GM11168 (cell line): ENCODE results near the gene PPP1R14D.
"Not testable (repeated sequence)": the region's sequence is repeated elsewhere in the genome, so short reads cannot be mapped to it uniquely, and the experiment has no call there.

ENCODE experiments used
- in situ Hi-C: fragments of 300-500 bp; cut with MboI; formaldehyde crosslinking; loops from one replicate; pipeline ENCODE4 v1.12.0; 2022; ENCODE audit warnings: low sequenced_read_pairs; ENCODE audit not compliant: unreplicated experiment

PPP1R14D gene, protein sequence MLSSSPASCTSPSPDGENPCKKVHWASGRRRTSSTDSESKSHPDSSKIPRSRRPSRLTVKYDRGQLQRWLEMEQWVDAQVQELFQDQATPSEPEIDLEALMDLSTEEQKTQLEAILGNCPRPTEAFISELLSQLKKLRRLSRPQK

GRCh38 chr15:40828447-40829036 lies at the start of gene PPP1R14D:
PPP1R14D (minus strand) TSS chr15:40828708; CDS start chr15:40828641, 67 bp downstream.
- in situ Hi-C loops = no loop called here

DNA sequence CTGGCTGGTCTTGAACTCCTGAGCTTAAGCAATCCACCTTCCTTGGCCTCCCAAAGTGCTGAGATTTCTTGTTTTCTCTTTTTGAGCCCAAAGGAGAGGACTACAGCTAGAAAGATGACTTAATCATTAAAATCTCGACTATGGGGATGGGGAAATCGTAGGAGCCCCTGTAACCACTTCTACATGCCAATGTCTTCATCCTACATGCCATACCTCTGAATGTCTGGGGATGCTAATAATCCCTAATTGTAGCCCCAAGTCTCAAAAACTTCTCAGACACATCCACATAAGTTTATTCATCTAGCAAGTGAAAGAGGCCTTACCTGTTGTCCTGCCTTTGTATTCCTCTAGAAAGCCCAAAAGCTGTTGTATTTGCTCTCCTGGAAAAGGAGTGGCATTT lies 49.2 kb upstream of the PPP1R14D start:
- in situ Hi-C loops = no loop called here

DNA sequence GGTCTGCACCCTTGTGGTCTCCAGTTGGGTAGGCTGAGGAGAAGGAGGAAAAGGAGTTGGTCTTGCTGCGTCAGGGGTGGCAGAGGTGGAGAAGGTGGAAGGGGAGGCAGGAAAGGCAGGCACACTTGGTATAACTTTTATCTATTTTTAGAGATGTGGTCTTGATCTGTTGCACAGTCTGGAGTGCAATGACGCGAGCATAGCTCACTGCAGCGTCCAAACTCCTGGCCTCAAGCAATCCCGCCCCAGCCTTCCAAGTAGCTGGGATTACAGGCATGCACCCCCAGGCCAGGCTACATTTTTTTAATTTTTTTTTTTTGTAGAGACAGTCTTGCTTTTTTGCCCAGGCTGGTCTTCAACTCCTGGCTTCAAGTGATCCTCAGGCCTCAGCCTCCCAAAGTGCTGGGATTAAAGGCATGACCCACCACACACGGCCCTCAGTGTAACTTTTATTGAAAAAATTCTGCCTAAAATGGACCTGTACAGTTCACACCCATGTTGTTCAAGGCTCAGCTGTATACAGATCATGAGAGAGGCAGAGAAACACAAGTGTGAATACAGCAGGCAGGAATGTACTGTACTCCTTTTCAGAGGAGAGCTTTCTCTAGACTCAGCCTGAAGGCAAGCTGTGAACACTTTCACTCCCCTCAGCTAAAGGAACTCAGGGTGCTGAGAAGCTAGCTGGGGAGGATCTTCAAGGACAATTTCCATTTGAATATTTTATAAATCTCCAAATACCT lies 47.7 kb upstream of the PPP1R14D start:
- in situ Hi-C loops = no loop called here

DNA sequence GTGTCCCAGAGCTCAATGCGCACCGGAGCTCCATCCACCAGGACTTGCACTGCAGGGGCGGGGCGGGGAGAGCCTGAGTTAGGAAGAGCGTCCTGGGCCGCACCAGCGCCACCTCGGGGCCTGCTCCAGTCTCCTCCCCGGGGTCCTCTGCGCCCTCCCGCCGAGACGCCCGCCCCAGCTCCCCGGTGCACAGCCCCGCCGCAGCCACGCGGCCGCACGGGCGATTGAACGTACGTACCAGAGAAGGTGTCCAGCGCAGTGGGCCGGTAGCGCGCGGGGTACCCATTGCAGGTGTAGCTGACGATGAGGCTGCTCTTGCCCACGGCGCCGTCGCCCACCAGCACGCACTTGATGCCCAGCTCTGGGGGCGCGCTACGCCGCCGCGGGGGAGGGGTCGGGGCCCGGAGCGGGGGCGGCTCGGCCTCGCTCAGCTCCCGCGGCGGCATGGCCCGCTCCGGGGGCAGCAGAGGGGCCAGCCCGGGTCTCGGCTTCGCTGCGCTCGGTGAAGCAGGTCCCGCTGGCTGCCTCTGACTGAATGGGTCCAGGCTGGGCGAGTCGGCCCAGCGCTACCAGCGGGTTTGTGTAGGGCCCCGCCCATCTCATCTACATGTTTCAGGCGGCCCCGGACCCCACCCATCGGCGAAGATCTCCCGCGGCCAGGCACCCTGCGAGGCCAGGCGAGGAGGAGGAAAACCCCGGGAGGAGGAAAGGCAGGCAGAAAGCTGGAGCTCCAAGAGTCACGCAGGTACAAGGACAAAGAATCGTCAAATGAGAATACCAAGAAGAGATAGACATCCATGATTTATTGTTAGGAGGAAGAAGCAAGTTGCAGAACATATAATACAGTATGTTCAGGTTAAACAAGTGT lies 45.4 kb upstream of the PPP1R14D start, which contains the start of gene RHOV:
TSS of gene RHOV (minus strand) at position 541 of the 868 bp plus-strand sequence. CDS start at position 446, 95 bp downstream.
- in situ Hi-C loops = no loop called here

DNA sequence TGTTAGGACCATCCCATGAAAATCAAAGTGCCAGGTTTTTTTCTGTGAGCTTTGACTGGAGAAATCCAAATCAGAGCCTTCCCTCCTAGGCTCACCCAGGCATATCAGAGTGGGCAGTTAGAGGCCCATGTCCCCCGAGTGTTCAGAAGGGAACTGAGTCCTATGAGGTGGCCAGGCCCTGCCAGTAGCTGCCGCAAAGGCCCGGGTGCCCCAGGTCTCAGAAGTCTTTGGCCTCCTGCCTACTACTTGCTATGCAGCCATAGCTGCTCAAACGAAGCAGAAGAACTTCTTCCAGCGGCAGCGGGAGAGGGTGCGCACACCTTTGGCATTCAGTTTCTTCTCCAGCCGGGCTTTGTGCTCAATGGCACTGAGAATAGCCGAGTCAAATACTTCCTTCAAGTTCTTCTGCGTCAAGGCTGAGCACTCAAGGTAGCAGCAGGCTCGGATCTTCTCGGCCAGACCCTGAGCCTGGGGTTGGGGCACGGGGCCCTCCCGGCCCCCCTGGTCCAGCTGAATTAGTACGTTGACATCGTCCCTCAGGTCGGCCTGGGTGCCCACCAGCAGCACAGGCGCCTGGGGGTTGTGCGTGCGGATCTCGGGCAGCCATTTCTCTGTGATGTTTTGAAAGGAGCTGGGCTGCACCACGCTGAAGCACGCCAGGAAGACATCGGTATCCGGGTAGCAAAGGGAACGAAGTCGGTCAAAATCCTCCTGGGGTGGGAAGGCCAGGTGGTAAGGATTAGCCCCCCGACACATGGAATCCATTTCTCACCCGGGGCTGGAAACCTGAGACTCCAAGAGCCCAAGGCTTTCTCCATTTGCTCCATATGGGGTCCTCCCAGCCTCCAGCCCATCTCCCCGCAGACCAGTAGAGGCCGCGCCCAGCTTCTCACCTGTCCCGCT lies 44.5 kb upstream of the PPP1R14D start:
- in situ Hi-C loops = no loop called here

- in situ Hi-C loops = no loop called here
These were observed 43.5 kb upstream of the PPP1R14D start for GRCh38 chr15:40871749-40872617.

GRCh38 chr15:40870716-40871115 lies 42.2 kb upstream of the PPP1R14D start:
- in situ Hi-C loops = no loop called here

GRCh38 chr15:40869686-40870085 lies 41.2 kb upstream of the PPP1R14D start:
- in situ Hi-C loops = no loop called here

GRCh38 chr15:40867199-40867598 lies 38.7 kb upstream of the PPP1R14D start:
- in situ Hi-C loops = no loop called here

DNA sequence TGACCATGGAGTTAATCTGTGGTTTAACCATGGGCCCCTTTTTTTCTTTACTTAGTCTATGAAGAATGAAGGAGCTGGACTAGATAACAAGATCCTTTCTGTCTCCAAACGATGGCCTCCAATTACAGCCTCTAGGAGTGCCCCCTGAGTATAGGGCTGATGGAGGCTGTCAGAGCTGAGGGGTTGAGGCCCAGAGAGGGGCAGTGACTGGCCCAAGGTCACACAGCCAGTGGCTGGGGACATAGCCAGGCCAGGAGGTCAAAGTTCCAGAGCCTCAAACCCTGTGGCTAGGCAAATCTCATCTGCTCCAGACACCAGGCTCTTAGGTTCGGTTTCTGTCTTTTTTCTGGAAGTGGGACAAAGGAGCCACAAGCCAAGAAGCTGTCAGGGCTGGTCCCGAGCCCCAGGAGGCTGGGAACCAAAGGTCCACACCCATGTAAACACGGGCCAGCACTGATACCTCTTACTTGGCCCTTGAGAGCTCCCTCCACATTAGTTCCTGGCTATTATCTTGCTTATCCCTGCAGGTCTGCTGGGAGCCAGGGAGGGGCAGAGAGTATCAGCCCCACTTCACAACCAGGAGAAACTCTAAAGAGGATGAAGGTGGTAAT lies 35.3 kb upstream of the PPP1R14D start:
- in situ Hi-C loops = no loop called here

- in situ Hi-C loops = not testable (repeated sequence)
These were observed 32.6 kb upstream of the PPP1R14D start for GRCh38 chr15:40861147-40861546.

DNA sequence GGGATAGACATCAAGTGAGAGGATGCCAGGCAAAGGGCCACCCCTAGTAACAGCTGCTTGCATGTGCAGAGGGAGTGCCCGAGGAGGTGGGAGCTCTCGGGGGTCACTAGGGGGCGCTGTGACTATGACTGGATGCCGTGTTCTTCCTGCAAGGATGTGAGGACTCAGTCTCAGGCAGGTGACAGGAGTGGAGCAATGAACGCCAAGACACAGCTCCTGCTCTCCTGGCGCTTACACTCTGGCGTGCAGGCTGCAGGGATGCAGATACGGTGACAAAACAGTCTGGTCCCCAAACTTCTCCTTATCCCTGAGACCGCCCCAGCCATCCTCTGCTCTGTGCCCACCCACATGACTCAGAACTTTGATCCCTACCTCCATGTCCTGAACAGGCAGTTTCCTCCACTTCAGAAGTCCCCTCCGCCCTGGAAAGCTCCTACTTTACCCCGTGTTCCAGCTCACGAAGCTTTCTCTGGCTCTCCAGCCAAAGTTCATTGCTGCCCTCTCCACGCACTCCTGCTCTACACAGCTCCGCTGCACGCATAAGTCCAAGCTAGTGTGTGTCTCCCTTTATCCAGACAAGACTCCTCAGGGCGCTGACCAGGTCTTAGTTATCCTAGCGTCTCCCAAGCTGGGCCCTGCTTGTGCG lies 30.8 kb upstream of the PPP1R14D start:
- in situ Hi-C loops = loop anchor here (5.0 kb wide), 1 partner anchor 33 kb away; the partner anchor contains the start of gene VPS18

DNA sequence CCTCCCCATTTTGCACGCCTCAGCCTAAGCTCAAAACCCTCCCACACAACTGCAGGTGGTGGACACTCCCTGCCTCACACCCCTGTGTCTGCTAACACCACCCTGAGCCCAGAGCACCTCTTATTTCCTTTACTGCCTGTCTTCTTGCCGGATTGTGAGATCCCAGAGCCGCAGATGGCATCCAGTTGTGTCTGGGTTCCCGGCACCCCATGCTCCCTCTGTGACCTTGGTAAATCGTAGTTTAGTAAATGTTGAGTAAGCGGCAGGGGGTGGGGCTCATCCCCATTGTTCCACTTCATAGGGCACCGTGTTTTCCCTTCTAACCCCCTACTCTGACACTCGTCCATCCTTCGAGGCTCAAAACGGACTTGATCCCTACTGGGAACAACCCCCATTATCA lies 30.2 kb upstream of the PPP1R14D start:
- in situ Hi-C loops = loop anchor here (5.0 kb wide), 1 partner anchor 34 kb away; the partner anchor contains the start of gene VPS18

DNA sequence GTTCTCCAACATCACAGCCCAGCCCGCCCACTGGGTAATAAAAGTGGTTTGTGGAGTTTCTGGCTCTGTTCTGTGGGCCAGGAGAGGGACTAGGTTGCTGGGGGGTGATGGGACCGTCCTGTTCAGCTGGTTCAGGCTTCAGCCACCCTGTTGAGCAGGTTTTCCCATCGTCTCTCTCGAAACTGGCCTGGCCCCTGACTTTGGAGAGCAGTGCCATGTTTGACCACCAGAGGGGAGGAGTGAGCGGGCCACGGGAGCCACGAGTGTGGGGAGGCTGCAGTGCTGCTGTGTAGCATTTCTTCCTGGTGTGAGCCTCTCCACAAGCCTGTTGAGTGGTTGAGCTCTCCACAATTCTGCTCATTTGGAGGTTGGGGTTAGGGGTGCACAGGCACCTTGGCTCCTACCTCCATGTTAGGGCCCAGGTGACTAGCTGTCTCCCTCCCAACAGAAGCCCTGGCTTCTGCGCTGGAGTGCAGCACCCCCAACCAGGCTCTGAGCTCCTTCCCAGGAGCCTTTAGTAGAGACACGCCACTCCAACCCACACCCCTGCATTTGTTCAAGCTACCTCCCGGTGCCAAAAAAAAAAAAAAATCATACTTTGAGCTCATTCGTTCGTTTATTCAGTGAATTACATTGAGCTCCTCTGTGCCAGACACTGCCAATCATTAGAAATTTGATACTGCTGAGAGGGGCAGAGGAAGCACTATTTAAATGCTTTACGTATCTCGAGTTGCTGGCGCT lies 29.3 kb upstream of the PPP1R14D start:
- in situ Hi-C loops = loop anchor here (5.0 kb wide), 1 partner anchor 35 kb away; the partner anchor contains the start of gene VPS18

DNA sequence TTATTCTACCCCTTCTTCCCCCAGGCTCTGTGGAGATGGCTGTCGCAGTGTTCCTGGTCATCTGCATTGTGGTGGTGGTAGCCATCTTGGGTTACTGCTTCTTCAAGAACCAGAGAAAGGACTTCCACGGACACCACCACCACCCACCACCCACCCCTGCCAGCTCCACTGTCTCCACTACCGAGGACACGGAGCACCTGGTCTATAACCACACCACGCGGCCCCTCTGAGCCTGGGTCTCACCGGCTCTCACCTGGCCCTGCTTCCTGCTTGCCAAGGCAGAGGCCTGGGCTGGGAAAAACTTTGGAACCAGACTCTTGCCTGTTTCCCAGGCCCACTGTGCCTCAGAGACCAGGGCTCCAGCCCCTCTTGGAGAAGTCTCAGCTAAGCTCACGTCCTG lies 28.2 kb upstream of the PPP1R14D start:
- in situ Hi-C loops = loop anchor here (5.0 kb wide), 1 partner anchor 36 kb away; the partner anchor contains the start of gene VPS18

DNA sequence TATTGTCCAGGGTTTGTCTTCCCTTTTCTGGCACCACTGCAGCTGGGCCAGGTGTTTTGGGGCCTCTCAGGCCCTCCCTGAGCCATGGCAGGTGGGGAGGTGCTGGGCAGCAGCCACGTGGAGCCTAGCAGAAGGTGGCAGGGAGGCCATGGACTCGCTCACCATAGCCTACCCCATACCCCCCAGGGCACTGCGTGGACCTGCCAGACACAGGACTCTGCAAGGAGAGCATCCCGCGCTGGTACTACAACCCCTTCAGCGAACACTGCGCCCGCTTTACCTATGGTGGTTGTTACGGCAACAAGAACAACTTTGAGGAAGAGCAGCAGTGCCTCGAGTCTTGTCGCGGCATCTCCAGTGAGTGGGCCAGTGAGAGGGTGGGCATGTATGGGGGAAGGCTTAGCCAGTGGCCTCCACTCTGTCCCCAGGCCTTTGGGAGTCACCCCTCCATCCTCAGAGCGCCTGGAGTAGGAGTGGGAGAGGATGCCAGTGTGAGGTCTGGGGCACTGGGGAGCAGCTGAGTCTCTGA lies 27.3 kb upstream of the PPP1R14D start:
- in situ Hi-C loops = loop anchor here (5.0 kb wide), 1 partner anchor 37 kb away; the partner anchor contains the start of gene VPS18
